Activated CD4-positive, alpha-beta T cell treated with anti-CD3 and anti-CD28 coated beads, Interleukin-2, amount 10 ng/mL, durations not matched to agents 7 days and 5 days (primary cell): ENCODE results near the gene PARK7. TPM values are rescaled to one million over a fixed set of nuclear protein-coding genes. Genes with fewer than 3 reads are reported as not detected.

Experiments used
- CTCF ChIA-PET: fragments of 350-600 bp; sonication (Branson Sonifier 250); formaldehyde crosslinking; loops from one replicate; lab custom pipeline; 2021; ENCODE audit warnings: antibody characterized with exemption; lab: Charles Lee
- POLR2A ChIA-PET: fragments of 350-600 bp; sonication (Branson Sonifier 250); formaldehyde crosslinking; loops from one replicate; lab custom pipeline; 2021; ENCODE audit warnings: antibody characterized with exemption; lab: Charles Lee
- DNase-seq: peaks from one replicate; pipeline ENCODE4 v3.0.0-alpha.2; 2020
- H3K27ac Mint-ChIP-seq: one replicate; pipeline ENCODE4 v1.8.0; 2021; ENCODE audit warnings: mild to moderate bottlenecking, moderate library complexity, mixed read lengths
- H3K27me3 Mint-ChIP-seq: one replicate; pipeline ENCODE4 v1.8.0; 2021; ENCODE audit warnings: mixed read lengths
- H3K36me3 Mint-ChIP-seq: one replicate; pipeline ENCODE4 v1.8.0; 2021; ENCODE audit warnings: low read depth, mixed read lengths
- H3K4me1 Mint-ChIP-seq: one replicate; pipeline ENCODE4 v1.8.0; 2021; ENCODE audit warnings: mixed read lengths
- H3K4me3 Mint-ChIP-seq: one replicate; pipeline ENCODE4 v1.8.0; 2021; ENCODE audit warnings: mild to moderate bottlenecking, moderate library complexity, mixed read lengths
- H3K9me3 Mint-ChIP-seq: one replicate; pipeline ENCODE4 v1.8.0; 2021; ENCODE audit warnings: mixed read lengths
- total RNA-seq, 2 experiments: library from RNA; stranded (reverse); gene quantifications; one replicate each; pipeline ENCODE4 v1.2.3, GENCODE V29; 2021

The PARK7 gene
- total RNA-seq, 2 experiments from 2014 or later: 226 to 232 TPM

- Mint-ChIP-seq H3K36me3 (no peaks in the 10 kb centered on the region), H3K9me3 (no peaks in the 10 kb centered on the region), H3K27me3 (no peaks in the 10 kb centered on the region), H3K27ac (no peak overlapping the region), H3K4me3 (no peak overlapping the region), H3K4me1 (no peaks in the 10 kb centered on the region)
- CTCF ChIA-PET: interaction anchor here (2.0 kb wide), 1 partner anchor 8 kb away, joined by 7 read pairs; no protein-coding TSS in a partner anchor
- POLR2A ChIA-PET: no interaction called here
- DNase-seq: no peak
These were observed 44.8 kb downstream of the PARK7 start for GRCh38 chr1:8006037-8006963.

- POLR2A ChIA-PET: no interaction called here
- no peaks in the 10 kb centered on the region for H3K9me3 Mint-ChIP-seq
- no peak overlapping the region for H3K27ac Mint-ChIP-seq
- DNase-seq: no peak
- no peak overlapping the region for H3K4me3 Mint-ChIP-seq
- H3K36me3 Mint-ChIP-seq: no peaks in the 10 kb centered on the region
- no peaks in the 10 kb centered on the region for H3K27me3 Mint-ChIP-seq
- no peaks in the 10 kb centered on the region for H3K4me1 Mint-ChIP-seq
- CTCF ChIA-PET: no interaction called here
These were observed 47.8 kb downstream of the PARK7 start for GRCh38 chr1:8009043-8010002.

GRCh38 chr1:8010080-8010664 lies 48.7 kb downstream of the PARK7 start:
- ChIA-PET POLR2A (no interaction called here), CTCF (interaction anchor here (0.5 to 0.6 kb wide), 3 partner anchors 21 to 356 kb away, joined by 3 to 5 read pairs (median 4); no protein-coding TSS in a partner anchor)
- Mint-ChIP-seq H3K9me3 (no peaks in the 10 kb centered on the region), H3K27ac (no peak overlapping the region), H3K4me1 (no peaks in the 10 kb centered on the region), H3K36me3 (no peaks in the 10 kb centered on the region), H3K4me3 (no peak overlapping the region), H3K27me3 (no peaks in the 10 kb centered on the region)
- no peak for DNase-seq

- peaks cover 5% of the 10 kb centered on the region for H3K27me3 Mint-ChIP-seq
- ChIA-PET CTCF (interaction anchor here (0.6 to 1.0 kb wide), 3 partner anchors 44 to 339 kb away, joined by 3 to 4 read pairs (median 3); no protein-coding TSS in a partner anchor), POLR2A (no interaction called here)
- no peak overlapping the region for H3K27ac Mint-ChIP-seq
- H3K9me3 Mint-ChIP-seq: no peaks in the 10 kb centered on the region
- H3K4me3 Mint-ChIP-seq: no peak overlapping the region
- H3K36me3 Mint-ChIP-seq: no peaks in the 10 kb centered on the region
- no peak for DNase-seq
- no peaks in the 10 kb centered on the region for H3K4me1 Mint-ChIP-seq
These were observed 49.5 kb downstream of the PARK7 start for GRCh38 chr1:8011016-8011415.

GRCh38 chr1:8011923-8012858 lies 50.7 kb downstream of the PARK7 start:
- CTCF ChIA-PET: interaction anchor here (0.5 to 1.1 kb wide), 6 partner anchors 12 to 1790 kb away, joined by 3 to 4 read pairs (median 3); no protein-coding TSS in a partner anchor
- H3K4me3 Mint-ChIP-seq: no peak overlapping the region
- no peaks in the 10 kb centered on the region for H3K36me3 Mint-ChIP-seq
- peaks cover 10% of the 10 kb centered on the region for H3K27me3 Mint-ChIP-seq
- DNase-seq: no peak
- no peak overlapping the region for H3K27ac Mint-ChIP-seq
- no peaks in the 10 kb centered on the region for H3K4me1 Mint-ChIP-seq
- POLR2A ChIA-PET: interaction anchor here (0.5 kb wide), 1 partner anchor 634 kb away, joined by 4 read pairs; no protein-coding TSS in a partner anchor
- H3K9me3 Mint-ChIP-seq: no peaks in the 10 kb centered on the region

GRCh38 chr1:8012955-8013354 lies 51.4 kb downstream of the PARK7 start:
- CTCF ChIA-PET: no interaction called here

GRCh38 chr1:8013399-8013798 lies 51.9 kb downstream of the PARK7 start:
- Mint-ChIP-seq H3K27me3 (peaks cover 15% of the 10 kb centered on the region), H3K4me3 (no peak overlapping the region), H3K27ac (no peak overlapping the region), H3K36me3 (no peaks in the 10 kb centered on the region), H3K9me3 (no peaks in the 10 kb centered on the region), H3K4me1 (no peaks in the 10 kb centered on the region)
- CTCF ChIA-PET: interaction anchor here (2.2 to 2.9 kb wide), 2 partner anchors 303 to 334 kb away, joined by 7 to 8 read pairs; no protein-coding TSS in a partner anchor
- POLR2A ChIA-PET: no interaction called here
- no peak for DNase-seq

More at GRCh38 chr1:8012955-8013354, 51.4 kb downstream of the PARK7 start:
- Mint-ChIP-seq H3K9me3 (no peaks in the 10 kb centered on the region), H3K36me3 (no peaks in the 10 kb centered on the region), H3K4me1 (no peaks in the 10 kb centered on the region), H3K27me3 (peaks cover 14% of the 10 kb centered on the region), H3K27ac (no peak overlapping the region), H3K4me3 (no peak overlapping the region)
- no peak for DNase-seq
- POLR2A ChIA-PET: no interaction called here

- no peak for DNase-seq
- H3K4me1 Mint-ChIP-seq: no peaks in the 10 kb centered on the region
- ChIA-PET POLR2A (no interaction called here), CTCF (interaction anchor here (0.6 to 2.9 kb wide), 4 partner anchors 8 to 333 kb away, joined by 6 to 8 read pairs (median 7); no protein-coding TSS in a partner anchor)
- H3K27ac Mint-ChIP-seq: no peak overlapping the region
- no peak overlapping the region for H3K4me3 Mint-ChIP-seq
- peaks cover 16% of the 10 kb centered on the region for H3K27me3 Mint-ChIP-seq
- H3K9me3 Mint-ChIP-seq: no peaks in the 10 kb centered on the region
- no peaks in the 10 kb centered on the region for H3K36me3 Mint-ChIP-seq
These were observed 52.3 kb downstream of the PARK7 start for GRCh38 chr1:8013800-8014199.

GRCh38 chr1:8014381-8014988 lies 53.0 kb downstream of the PARK7 start:
- Mint-ChIP-seq H3K36me3 (no peaks in the 10 kb centered on the region), H3K4me1 (no peaks in the 10 kb centered on the region), H3K9me3 (no peaks in the 10 kb centered on the region), H3K4me3 (no peak overlapping the region), H3K27ac (no peak overlapping the region), H3K27me3 (peaks cover 22% of the 10 kb centered on the region)
- DNase-seq: no peak
- CTCF ChIA-PET: interaction anchor here (0.6 to 2.9 kb wide), 15 partner anchors 9 to 365 kb away, joined by 3 to 10 read pairs (median 6); partner anchors contain the start of gene ERRFI1
- POLR2A ChIA-PET: interaction anchor here (1.0 kb wide), 1 partner anchor 301 kb away, joined by 4 read pairs; no protein-coding TSS in a partner anchor

GRCh38 chr1:8015036-8015808 lies 53.7 kb downstream of the PARK7 start:
- DNase-seq: peak; percentile 68
- H3K4me3 Mint-ChIP-seq: no peak overlapping the region
- H3K4me1 Mint-ChIP-seq: no peaks in the 10 kb centered on the region
- ChIA-PET CTCF (interaction anchor here (0.6 to 2.9 kb wide), 21 partner anchors 8 to 364 kb away, joined by 3 to 10 read pairs (median 4); partner anchors contain the start of gene ERRFI1), POLR2A (interaction anchor here (0.5 to 1.0 kb wide), 2 partner anchors 215 to 301 kb away, joined by 4 read pairs; no protein-coding TSS in a partner anchor)
- peaks cover 22% of the 10 kb centered on the region for H3K27me3 Mint-ChIP-seq
- no peaks in the 10 kb centered on the region for H3K9me3 Mint-ChIP-seq
- H3K27ac Mint-ChIP-seq: no peak overlapping the region
- no peaks in the 10 kb centered on the region for H3K36me3 Mint-ChIP-seq
